ENCODE data around the gene SLC2A1.

SLC2A1 gene

DNA sequence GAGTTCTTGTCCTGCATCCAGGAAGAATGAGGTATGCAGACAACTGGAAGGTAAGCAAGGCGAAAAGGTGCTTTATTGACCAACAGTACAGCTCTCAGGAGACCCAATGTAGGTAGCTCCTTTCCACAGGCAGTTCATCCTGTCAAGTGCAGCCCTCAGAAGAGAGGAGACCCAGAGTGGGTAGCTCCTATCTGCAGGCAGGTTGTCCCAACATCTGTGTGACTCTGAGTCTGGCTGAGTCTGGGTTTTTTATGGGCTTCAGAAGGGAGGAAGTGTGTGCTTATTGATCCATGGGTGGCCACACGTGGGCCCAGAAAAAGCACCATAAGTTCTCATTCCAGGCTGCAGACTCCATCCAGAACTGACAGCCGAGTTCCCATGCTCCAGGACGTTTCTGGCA, 78.3 kb downstream of the SLC2A1 start:
- DNase-seq (ENCODE audit: low read depth in 2 of 2): no peak
- TF ChIP-seq, protein P1, sequence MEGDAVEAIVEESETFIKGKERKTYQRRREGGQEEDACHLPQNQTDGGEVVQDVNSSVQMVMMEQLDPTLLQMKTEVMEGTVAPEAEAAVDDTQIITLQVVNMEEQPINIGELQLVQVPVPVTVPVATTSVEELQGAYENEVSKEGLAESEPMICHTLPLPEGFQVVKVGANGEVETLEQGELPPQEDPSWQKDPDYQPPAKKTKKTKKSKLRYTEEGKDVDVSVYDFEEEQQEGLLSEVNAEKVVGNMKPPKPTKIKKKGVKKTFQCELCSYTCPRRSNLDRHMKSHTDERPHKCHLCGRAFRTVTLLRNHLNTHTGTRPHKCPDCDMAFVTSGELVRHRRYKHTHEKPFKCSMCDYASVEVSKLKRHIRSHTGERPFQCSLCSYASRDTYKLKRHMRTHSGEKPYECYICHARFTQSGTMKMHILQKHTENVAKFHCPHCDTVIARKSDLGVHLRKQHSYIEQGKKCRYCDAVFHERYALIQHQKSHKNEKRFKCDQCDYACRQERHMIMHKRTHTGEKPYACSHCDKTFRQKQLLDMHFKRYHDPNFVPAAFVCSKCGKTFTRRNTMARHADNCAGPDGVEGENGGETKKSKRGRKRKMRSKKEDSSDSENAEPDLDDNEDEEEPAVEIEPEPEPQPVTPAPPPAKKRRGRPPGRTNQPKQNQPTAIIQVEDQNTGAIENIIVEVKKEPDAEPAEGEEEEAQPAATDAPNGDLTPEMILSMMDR (IDR thresholded peaks at IDR 0.05; ENCODE audit: low read depth, low read length): no peak
- no peak overlapping the region for H3K4me3 ChIP-seq (replicated peaks in 1 of 2; ENCODE audit: low read depth in 2 of 2, low read length in 2 of 2)

DNA sequence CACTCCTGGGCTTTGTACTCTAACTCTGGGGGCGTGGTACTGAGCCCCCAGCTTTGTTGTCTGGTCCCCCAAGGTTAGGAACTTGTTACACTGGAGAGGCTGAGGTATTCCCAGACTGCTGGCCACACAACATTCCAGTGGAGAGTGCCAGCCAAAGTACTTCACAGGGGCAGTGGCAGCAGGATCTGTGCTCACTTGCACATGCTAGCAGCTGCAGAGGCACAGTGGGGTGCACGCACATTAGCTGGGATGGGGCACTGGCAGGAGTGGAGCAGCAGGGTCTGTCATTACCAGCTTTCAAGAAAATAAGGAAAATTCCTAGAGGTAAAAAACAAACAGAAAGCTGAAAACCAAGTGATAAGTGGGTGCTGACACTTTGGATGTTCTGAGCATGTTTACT, 81.3 kb downstream of the SLC2A1 start:
- DNase-seq (ENCODE audit: low read depth in 2 of 2): no peak

DNA sequence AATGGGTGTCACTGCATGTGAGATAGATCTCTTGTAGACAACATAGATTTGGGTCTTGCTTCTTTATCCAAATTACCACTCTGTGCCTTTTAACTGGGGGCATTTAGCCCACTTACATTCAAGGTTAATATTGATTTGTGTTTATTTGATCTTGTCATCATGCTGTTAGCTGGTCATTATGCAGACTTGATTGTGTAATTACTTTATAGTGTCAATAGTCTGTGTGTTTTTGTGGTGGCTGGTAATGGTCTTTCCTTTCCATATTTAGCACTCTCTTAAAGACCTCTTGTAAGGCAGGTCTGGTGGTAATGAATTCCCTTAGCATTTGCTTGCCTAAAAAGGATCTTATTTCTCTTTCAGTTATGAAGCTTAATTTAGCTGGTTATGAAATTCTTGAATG, 82.7 kb downstream of the SLC2A1 start:
- no peak overlapping the region for H3K4me3 ChIP-seq (replicated peaks in 1 of 2; ENCODE audit: low read depth in 2 of 2, low read length in 2 of 2)
- DNase-seq (ENCODE audit: low read depth in 2 of 2): no peak
- TF ChIP-seq, protein P1 (IDR thresholded peaks at IDR 0.05; ENCODE audit: low read depth, low read length): no peak

More for the DNA sequence above, 81.3 kb downstream of the SLC2A1 start:
- no peak overlapping the region for H3K4me3 ChIP-seq (replicated peaks in 1 of 2; ENCODE audit: low read depth in 2 of 2, low read length in 2 of 2)
- TF ChIP-seq, protein P1 (IDR thresholded peaks at IDR 0.05; ENCODE audit: low read depth, low read length): no peak

Data from cardiac fibroblast (primary cell).